ENCODE data around the gene DHX29. TPM values are rescaled to one million over a fixed set of nuclear protein-coding genes. Genes with fewer than 3 reads are reported as not detected.

The DHX29 gene
- total RNA-seq, 1 experiment from 2014 or later, result 23.5 TPM

DNA sequence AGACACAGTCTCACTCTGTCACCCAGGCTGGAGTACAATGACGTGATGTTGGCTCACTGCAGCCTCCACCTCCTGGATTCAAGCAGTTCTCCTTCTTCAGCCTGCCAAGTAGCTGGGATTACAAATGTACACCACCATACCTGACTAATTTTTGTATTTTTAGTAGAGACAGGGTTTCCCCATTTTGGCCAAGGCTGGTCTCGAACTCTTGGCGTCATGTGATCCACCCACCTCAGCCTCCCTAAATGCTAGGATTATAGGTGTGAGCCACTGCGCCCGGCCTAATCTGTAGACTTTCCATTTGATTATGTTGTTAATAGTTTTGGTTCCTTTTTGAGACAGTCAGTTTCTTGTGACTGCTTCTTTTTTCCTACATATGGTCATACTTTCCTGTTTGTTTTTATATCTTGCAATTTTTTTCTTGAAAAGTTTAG, 31.3 kb upstream of the DHX29 start:
- peaks cover 2% of the 10 kb centered on the region; the same call in 1 of the 2 replicates for H4K20me1 ChIP-seq (ENCODE audit: insufficient read depth, low read depth, low read length)
- H3K79me2 ChIP-seq (ENCODE audit: low read length), result peaks cover 83% of the 10 kb centered on the region
- no peak overlapping the region for H2AFZ ChIP-seq (ENCODE audit: low read length)
- H3K4me2 ChIP-seq (ENCODE audit: low read depth, low read length, poor library complexity, severe bottlenecking), result no peak overlapping the region
- no peak overlapping the region for H3K4me3 ChIP-seq (ENCODE audit: low read length)
- DNase-seq, result no peak
- no peak overlapping the region for H3K27ac ChIP-seq (ENCODE audit: low read length)
- H3K36me3 ChIP-seq (ENCODE audit: insufficient read depth, low read length), result peaks cover 65% of the 10 kb centered on the region
- H3K27me3 ChIP-seq (ENCODE audit: low read length), result no peaks in the 10 kb centered on the region
- no peak overlapping the region for H3K9ac ChIP-seq (ENCODE audit: low read length)
- no peaks in the 10 kb centered on the region for H3K9me3 ChIP-seq (ENCODE audit: low read length)
- H3K4me1 ChIP-seq (ENCODE audit: low read length), result peaks cover 3% of the 10 kb centered on the region; the same call in 1 of the 2 replicates
- no peaks in the 10 kb centered on the region for H3K9me2 ChIP-seq (replicated peaks; ENCODE audit: insufficient read depth, low read length)

- no peak overlapping the region for H3K4me2 ChIP-seq (ENCODE audit: low read depth, low read length, poor library complexity, severe bottlenecking)
- H2AFZ ChIP-seq (ENCODE audit: low read length), result no peak overlapping the region
- H3K4me3 ChIP-seq (ENCODE audit: low read length), result no peak overlapping the region
- H3K9ac ChIP-seq (ENCODE audit: low read length), result no peak overlapping the region
- peaks cover 65% of the 10 kb centered on the region for H3K36me3 ChIP-seq (ENCODE audit: insufficient read depth, low read length)
- DNase-seq, result no peak
- no peak overlapping the region for H3K27ac ChIP-seq (ENCODE audit: low read length)
- H3K9me2 ChIP-seq (replicated peaks; ENCODE audit: insufficient read depth, low read length), result no peaks in the 10 kb centered on the region
- no peaks in the 10 kb centered on the region for H3K9me3 ChIP-seq (ENCODE audit: low read length)
- H3K27me3 ChIP-seq (ENCODE audit: low read length), result no peaks in the 10 kb centered on the region
- peaks cover 4% of the 10 kb centered on the region; the same call in 1 of the 2 replicates for H4K20me1 ChIP-seq (ENCODE audit: insufficient read depth, low read depth, low read length)
- H3K79me2 ChIP-seq (ENCODE audit: low read length), result peaks cover 83% of the 10 kb centered on the region
- peaks cover 3% of the 10 kb centered on the region; the same call in 1 of the 2 replicates for H3K4me1 ChIP-seq (ENCODE audit: low read length)
Measured at GRCh38 chr5:55338092-55338613, 30.7 kb upstream of the DHX29 start.

- H3K27me3 ChIP-seq (ENCODE audit: low read length), result no peaks in the 10 kb centered on the region
- H3K4me1 ChIP-seq (ENCODE audit: low read length), result peaks cover 3% of the 10 kb centered on the region; the same call in 1 of the 2 replicates
- H4K20me1 ChIP-seq (ENCODE audit: insufficient read depth, low read depth, low read length), result peaks cover 4% of the 10 kb centered on the region; the same call in 1 of the 2 replicates
- H3K9me3 ChIP-seq (ENCODE audit: low read length), result no peaks in the 10 kb centered on the region
- DNase-seq, result no peak
- no peak overlapping the region for H3K9ac ChIP-seq (ENCODE audit: low read length)
- no peak overlapping the region for H3K4me3 ChIP-seq (ENCODE audit: low read length)
- no peak overlapping the region for H3K4me2 ChIP-seq (ENCODE audit: low read depth, low read length, poor library complexity, severe bottlenecking)
- H3K27ac ChIP-seq (ENCODE audit: low read length), result no peak overlapping the region
- no peaks in the 10 kb centered on the region for H3K9me2 ChIP-seq (replicated peaks; ENCODE audit: insufficient read depth, low read length)
- H2AFZ ChIP-seq (ENCODE audit: low read length), result no peak overlapping the region
- H3K79me2 ChIP-seq (ENCODE audit: low read length), result peaks cover 99% of the 10 kb centered on the region
- H3K36me3 ChIP-seq (ENCODE audit: insufficient read depth, low read length), result peaks cover 70% of the 10 kb centered on the region
Measured at GRCh38 chr5:55333811-55334210, 26.3 kb upstream of the DHX29 start.

- Histone ChIP-seq H3K9me2 (replicated peaks; ENCODE audit: insufficient read depth, low read length) (no peaks in the 10 kb centered on the region), H2AFZ (ENCODE audit: low read length) (no peak overlapping the region), H3K4me2 (ENCODE audit: low read depth, low read length, poor library complexity, severe bottlenecking) (no peak overlapping the region), H3K27me3 (ENCODE audit: low read length) (no peaks in the 10 kb centered on the region), H3K9me3 (ENCODE audit: low read length) (no peaks in the 10 kb centered on the region), H3K27ac (ENCODE audit: low read length) (no peak overlapping the region), H3K79me2 (ENCODE audit: low read length) (peaks cover 99% of the 10 kb centered on the region), H4K20me1 (ENCODE audit: insufficient read depth, low read depth, low read length) (peaks cover 4% of the 10 kb centered on the region; the same call in 1 of the 2 replicates), H3K36me3 (ENCODE audit: insufficient read depth, low read length) (peaks cover 77% of the 10 kb centered on the region), H3K4me1 (ENCODE audit: low read length) (no peaks in the 10 kb centered on the region), H3K9ac (ENCODE audit: low read length) (no peak overlapping the region), H3K4me3 (ENCODE audit: low read length) (no peak overlapping the region)
- DNase-seq, result no peak
Measured at GRCh38 chr5:55333017-55333416, 25.5 kb upstream of the DHX29 start.

DNA sequence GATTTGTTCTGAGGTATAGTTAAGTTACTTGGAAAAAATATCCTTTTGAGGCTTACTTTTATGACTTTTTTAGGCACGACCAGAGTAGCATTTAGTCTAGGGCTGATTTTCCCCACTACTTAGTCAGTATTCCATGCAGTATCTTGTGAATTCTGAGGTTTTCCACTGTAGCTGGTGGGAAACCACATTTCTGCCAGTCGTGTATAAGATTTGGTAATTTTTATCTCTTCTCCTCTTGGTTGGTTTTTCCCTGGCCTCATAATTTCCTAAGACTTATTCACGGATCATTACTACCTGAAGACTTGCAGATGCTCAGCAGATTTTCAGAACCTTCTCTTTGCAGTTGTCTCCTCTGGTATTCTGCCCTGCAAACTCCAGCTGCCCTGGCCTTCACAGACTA, 23.8 kb upstream of the DHX29 start:
- H3K9ac ChIP-seq (ENCODE audit: low read length), result no peak overlapping the region
- no peak overlapping the region for H3K4me2 ChIP-seq (ENCODE audit: low read depth, low read length, poor library complexity, severe bottlenecking)
- H3K79me2 ChIP-seq (ENCODE audit: low read length), result peaks cover 99% of the 10 kb centered on the region
- DNase-seq, result no peak
- no peaks in the 10 kb centered on the region for H3K9me3 ChIP-seq (ENCODE audit: low read length)
- H3K27me3 ChIP-seq (ENCODE audit: low read length), result no peaks in the 10 kb centered on the region
- no peaks in the 10 kb centered on the region for H3K9me2 ChIP-seq (replicated peaks; ENCODE audit: insufficient read depth, low read length)
- peaks cover 4% of the 10 kb centered on the region; the same call in 1 of the 2 replicates for H4K20me1 ChIP-seq (ENCODE audit: insufficient read depth, low read depth, low read length)
- H2AFZ ChIP-seq (ENCODE audit: low read length), result no peak overlapping the region
- peaks cover 79% of the 10 kb centered on the region for H3K36me3 ChIP-seq (ENCODE audit: insufficient read depth, low read length)
- H3K4me1 ChIP-seq (ENCODE audit: low read length), result no peaks in the 10 kb centered on the region
- H3K4me3 ChIP-seq (ENCODE audit: low read length), result no peak overlapping the region
- no peak overlapping the region for H3K27ac ChIP-seq (ENCODE audit: low read length)

- H2AFZ ChIP-seq (ENCODE audit: low read length), result no peak overlapping the region
- no peaks in the 10 kb centered on the region for H3K9me2 ChIP-seq (replicated peaks; ENCODE audit: insufficient read depth, low read length)
- H3K4me3 ChIP-seq (ENCODE audit: low read length), result no peak overlapping the region
- no peak for DNase-seq
- peaks cover 96% of the 10 kb centered on the region for H3K79me2 ChIP-seq (ENCODE audit: low read length)
- no peak overlapping the region for H3K27ac ChIP-seq (ENCODE audit: low read length)
- H3K4me2 ChIP-seq (ENCODE audit: low read depth, low read length, poor library complexity, severe bottlenecking), result no peak overlapping the region
- H3K9ac ChIP-seq (ENCODE audit: low read length), result no peak overlapping the region
- H4K20me1 ChIP-seq (ENCODE audit: insufficient read depth, low read depth, low read length), result no peaks in the 10 kb centered on the region
- no peaks in the 10 kb centered on the region for H3K27me3 ChIP-seq (ENCODE audit: low read length)
- H3K36me3 ChIP-seq (ENCODE audit: insufficient read depth, low read length), result peaks cover 61% of the 10 kb centered on the region
- H3K9me3 ChIP-seq (ENCODE audit: low read length), result no peaks in the 10 kb centered on the region
- 0 out of 2 replicates have a peak, but pooled peaks cover 1% of the 10 kb centered on the region for H3K4me1 ChIP-seq (ENCODE audit: low read length)
Measured at GRCh38 chr5:55327281-55327680, 19.8 kb upstream of the DHX29 start.

GRCh38 chr5:55325621-55326020, 18.1 kb upstream of the DHX29 start:
- Histone ChIP-seq H3K9me3 (ENCODE audit: low read length) (no peaks in the 10 kb centered on the region), H3K9me2 (replicated peaks; ENCODE audit: insufficient read depth, low read length) (no peaks in the 10 kb centered on the region), H3K4me1 (ENCODE audit: low read length) (peaks cover 4% of the 10 kb centered on the region; the same call in 1 of the 2 replicates), H3K79me2 (ENCODE audit: low read length) (peaks cover 95% of the 10 kb centered on the region), H3K27me3 (ENCODE audit: low read length) (no peaks in the 10 kb centered on the region), H2AFZ (ENCODE audit: low read length) (no peak overlapping the region), H3K36me3 (ENCODE audit: insufficient read depth, low read length) (peaks cover 47% of the 10 kb centered on the region), H3K27ac (ENCODE audit: low read length) (no peak overlapping the region), H3K9ac (ENCODE audit: low read length) (no peak overlapping the region), H4K20me1 (ENCODE audit: insufficient read depth, low read depth, low read length) (no peaks in the 10 kb centered on the region), H3K4me2 (ENCODE audit: low read depth, low read length, poor library complexity, severe bottlenecking) (no peak overlapping the region), H3K4me3 (ENCODE audit: low read length) (no peak overlapping the region)
- no peak for DNase-seq

DNA sequence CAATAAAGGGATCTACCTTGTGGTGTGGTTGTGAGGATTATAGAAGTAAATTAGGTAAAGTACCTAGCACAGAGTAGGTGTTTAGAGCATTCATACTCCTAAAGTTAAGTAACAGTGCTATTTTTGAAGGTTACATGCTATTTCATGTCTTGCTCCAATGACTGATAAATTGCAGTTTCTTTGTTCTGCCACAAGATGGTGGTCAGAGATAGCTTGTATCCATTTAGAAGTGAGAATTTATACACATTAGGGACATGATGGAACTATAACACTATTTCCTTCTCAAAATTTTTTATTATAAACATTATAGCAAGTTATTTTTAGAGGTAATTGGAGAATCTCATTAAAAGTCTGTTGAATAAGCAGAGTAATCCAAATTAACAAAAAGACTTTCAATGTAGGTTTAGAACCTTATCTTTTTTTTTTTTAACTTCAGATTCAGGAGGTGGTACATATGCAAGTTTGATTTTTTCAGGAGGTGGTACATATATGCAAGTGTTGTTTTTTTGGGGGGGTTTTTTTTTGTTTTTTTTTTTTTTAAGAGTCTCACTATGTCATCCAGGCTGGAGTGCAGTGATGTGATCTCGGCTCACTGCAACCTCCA, 17.4 kb upstream of the DHX29 start:
- no peaks in the 10 kb centered on the region for H3K9me3 ChIP-seq (ENCODE audit: low read length)
- peaks cover 41% of the 10 kb centered on the region for H3K36me3 ChIP-seq (ENCODE audit: insufficient read depth, low read length)
- H4K20me1 ChIP-seq (ENCODE audit: insufficient read depth, low read depth, low read length), result peaks cover under 1% of the 10 kb centered on the region; the same call in 1 of the 2 replicates
- no peak overlapping the region for H3K27ac ChIP-seq (ENCODE audit: low read length)
- no peak overlapping the region for H3K4me2 ChIP-seq (ENCODE audit: low read depth, low read length, poor library complexity, severe bottlenecking)
- H3K4me3 ChIP-seq (ENCODE audit: low read length), result no peak overlapping the region
- peaks cover 6% of the 10 kb centered on the region; the same call in 1 of the 2 replicates for H3K4me1 ChIP-seq (ENCODE audit: low read length)
- no peaks in the 10 kb centered on the region for H3K27me3 ChIP-seq (ENCODE audit: low read length)
- no peak overlapping the region for H2AFZ ChIP-seq (ENCODE audit: low read length)
- H3K9ac ChIP-seq (ENCODE audit: low read length), result no peak overlapping the region
- peak; percentile 69 for DNase-seq
- no peaks in the 10 kb centered on the region for H3K9me2 ChIP-seq (replicated peaks; ENCODE audit: insufficient read depth, low read length)
- peaks cover 95% of the 10 kb centered on the region for H3K79me2 ChIP-seq (ENCODE audit: low read length)

All from Karpas-422 (cell line).